ENCODE measurements around the gene CECR2. TPM values are rescaled to one million over a fixed set of nuclear protein-coding genes. Genes with fewer than 3 reads are reported as not detected.

Gene CECR2
- total RNA-seq, 1 donor from 2014 or later: 67.8 TPM

GRCh38 chr22:17438026-17438425, 68.8 kb downstream of the CECR2 start:
- H4K20me1 ChIP-seq (ENCODE audit: low read depth): peaks cover 100% of the 10 kb centered on the region
- H3K36me3 Mint-ChIP-seq: peaks cover 5% of the 10 kb centered on the region

GRCh38 chr22:17441326-17441725, 72.1 kb downstream of the CECR2 start:
- H3K9me3 Mint-ChIP-seq: peaks cover 5% of the 10 kb centered on the region
- Histone ChIP-seq H4K20me1 (ENCODE audit: low read depth) (peaks cover 89% of the 10 kb centered on the region), H3K4me2 (no peak overlapping the region), H3K36me3 (peaks cover 6% of the 10 kb centered on the region), H3F3A (ENCODE audit: low read depth) (peaks cover 36% of the 10 kb centered on the region), H3K4me3 (no peak overlapping the region), H3K27ac (no peak overlapping the region), H3K9me3 (ENCODE audit: low read depth) (no peaks in the 10 kb centered on the region), H2AFZ (replicated peaks) (no peak overlapping the region), H3K27me3 (no peaks in the 10 kb centered on the region), H3K9ac (no peak overlapping the region), H3K4me1 (peaks cover 67% of the 10 kb centered on the region), H3K79me2 (ENCODE audit: low read depth) (peaks cover 100% of the 10 kb centered on the region)
- no peak overlapping the region for H3K27ac Mint-ChIP-seq
- TF ChIP-seq EZH2 (IDR thresholded peaks at IDR 0.05) (no peak), CTCF (IDR thresholded peaks at IDR 0.05) (no peak), EZH2phosphoT487 (IDR thresholded peaks at IDR 0.05) (no peak)
- no peaks in the 10 kb centered on the region for H3K27me3 Mint-ChIP-seq (ENCODE audit: insufficient read depth, low read depth)
- H3K36me3 Mint-ChIP-seq: peaks cover 9% of the 10 kb centered on the region
- no peak for DNase-seq (ENCODE audit: low spot score)
- H3K4me3 Mint-ChIP-seq: no peak overlapping the region
- peaks cover 71% of the 10 kb centered on the region for H3K4me1 Mint-ChIP-seq

More at GRCh38 chr22:17438026-17438425, 68.8 kb downstream of the CECR2 start:
- no peak for DNase-seq (ENCODE audit: low spot score)
- Mint-ChIP-seq H3K27me3 (ENCODE audit: insufficient read depth, low read depth) (peaks cover 2% of the 10 kb centered on the region), H3K4me1 (peaks cover 88% of the 10 kb centered on the region), H3K4me3 (no peak overlapping the region), H3K9me3 (no peaks in the 10 kb centered on the region), H3K27ac (no peak overlapping the region)
- Histone ChIP-seq H3K4me3 (no peak overlapping the region), H3K4me2 (peak overlapping the region; percentile 76), H3K9ac (no peak overlapping the region), H3K27me3 (no peaks in the 10 kb centered on the region), H3K9me3 (ENCODE audit: low read depth) (no peaks in the 10 kb centered on the region), H3K36me3 (peaks cover 6% of the 10 kb centered on the region), H2AFZ (replicated peaks) (no peak overlapping the region), H3F3A (ENCODE audit: low read depth) (peaks cover 63% of the 10 kb centered on the region), H3K79me2 (ENCODE audit: low read depth) (peaks cover 100% of the 10 kb centered on the region), H3K4me1 (peaks cover 93% of the 10 kb centered on the region), H3K27ac (no peak overlapping the region)
- no peak for TF ChIP-seq EZH2 (IDR thresholded peaks at IDR 0.05)
- TF ChIP-seq EZH2phosphoT487 (IDR thresholded peaks at IDR 0.05): no peak
- TF ChIP-seq CTCF (IDR thresholded peaks at IDR 0.05): no peak

- peaks cover 12% of the 10 kb centered on the region for H3K36me3 Mint-ChIP-seq
- peaks cover 100% of the 10 kb centered on the region for H3K79me2 ChIP-seq (ENCODE audit: low read depth)
- no peaks in the 10 kb centered on the region for H3K9me3 ChIP-seq (ENCODE audit: low read depth)
- no peak for DNase-seq (ENCODE audit: low spot score)
- peak overlapping the region; percentile 45 for H3K4me2 ChIP-seq
- H3F3A ChIP-seq (ENCODE audit: low read depth): peaks cover 21% of the 10 kb centered on the region
- no peak overlapping the region for H2AFZ ChIP-seq (replicated peaks)
- peaks cover 45% of the 10 kb centered on the region for H3K4me1 ChIP-seq
- no peak overlapping the region for H3K27ac ChIP-seq
- H4K20me1 ChIP-seq (ENCODE audit: low read depth): peaks cover 88% of the 10 kb centered on the region
- peak overlapping the region; percentile 75 for H3K27ac Mint-ChIP-seq
- peaks cover 6% of the 10 kb centered on the region for H3K36me3 ChIP-seq
- H3K4me1 Mint-ChIP-seq: peaks cover 53% of the 10 kb centered on the region
- H3K9me3 Mint-ChIP-seq: peaks cover 5% of the 10 kb centered on the region
- H3K9ac ChIP-seq: no peak overlapping the region
- no peak for TF ChIP-seq EZH2phosphoT487 (IDR thresholded peaks at IDR 0.05)
- TF ChIP-seq EZH2 (IDR thresholded peaks at IDR 0.05): no peak
- no peak for TF ChIP-seq CTCF (IDR thresholded peaks at IDR 0.05)
- no peak overlapping the region for H3K4me3 Mint-ChIP-seq
- H3K4me3 ChIP-seq: no peak overlapping the region
- no peaks in the 10 kb centered on the region for H3K27me3 ChIP-seq
- no peaks in the 10 kb centered on the region for H3K27me3 Mint-ChIP-seq (ENCODE audit: insufficient read depth, low read depth)
Observed at GRCh38 chr22:17443405-17444203, 74.3 kb downstream of the CECR2 start.

Measured in neural progenitor cell (in vitro differentiated cells).